Measurements from ENCODE around the gene RALA.
A peak's percentile ranks its signal among the peaks of the same experiment; 100 is the strongest.
"Not testable (repeated sequence)": the region's sequence is repeated elsewhere in the genome, so short reads cannot be mapped to it uniquely, and the experiment has no call there.

Gene RALA

DNA sequence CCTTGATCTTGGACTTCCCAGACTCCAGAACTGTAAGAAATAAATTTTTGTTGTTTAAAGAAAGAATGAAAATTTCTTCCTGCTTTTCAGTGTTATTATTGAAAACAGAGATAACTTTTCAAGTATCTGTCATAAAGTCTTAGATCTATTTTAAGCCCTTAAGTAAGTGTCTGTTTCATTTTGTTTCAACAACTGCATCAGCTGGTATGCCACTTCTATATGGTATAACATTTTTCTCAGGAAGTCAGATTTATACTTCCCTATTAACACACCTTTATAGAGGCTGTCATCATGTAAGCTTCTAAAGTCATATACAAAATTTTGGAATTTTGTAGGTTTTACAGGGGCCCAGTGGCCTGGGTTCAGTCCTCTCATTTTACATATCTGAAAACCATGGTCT, 24.4 kb downstream of the RALA start:
- DNase-seq (ENCODE audit: low spot score) = no peak

DNA sequence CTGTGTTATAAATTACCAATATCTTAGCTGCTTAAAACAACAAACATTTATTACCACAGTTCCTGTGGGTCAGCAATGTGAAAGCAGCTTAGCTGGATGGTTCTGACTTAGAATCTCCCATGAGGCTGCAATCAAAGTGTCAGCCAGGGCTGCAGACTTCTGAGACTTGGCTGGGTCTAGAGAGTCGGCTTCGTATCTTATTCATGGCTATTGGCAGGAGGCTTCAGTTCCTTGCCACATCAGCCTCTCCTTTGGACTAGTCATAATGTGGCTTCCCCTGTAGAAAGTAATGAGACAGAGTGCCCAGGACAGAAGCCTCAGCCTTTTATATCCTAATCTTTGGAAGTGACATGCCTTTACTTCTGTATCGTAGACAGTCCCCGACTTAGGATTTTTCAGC, 27.3 kb downstream of the RALA start:
- DNase-seq (ENCODE audit: low spot score) = no peak

DNA sequence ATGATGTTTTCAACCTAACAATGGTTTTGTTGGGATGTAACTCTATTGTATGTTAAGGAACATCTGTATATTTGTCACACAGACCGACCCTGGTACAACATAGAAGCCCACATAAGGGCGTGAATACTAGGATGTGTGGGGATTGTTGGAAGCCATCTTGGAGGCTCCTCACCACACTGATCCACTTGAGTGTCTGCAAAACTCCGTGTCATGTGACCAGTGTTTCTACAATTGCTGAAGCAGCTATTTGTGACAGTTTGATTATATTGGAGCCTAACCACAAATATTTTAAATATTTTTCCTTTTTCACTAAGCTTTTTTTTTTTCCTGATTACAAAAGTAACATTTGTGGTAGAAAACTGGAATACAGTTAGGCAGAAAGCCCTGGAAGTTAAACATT, 27.9 kb downstream of the RALA start:
- no peak for DNase-seq (ENCODE audit: low spot score)

DNA sequence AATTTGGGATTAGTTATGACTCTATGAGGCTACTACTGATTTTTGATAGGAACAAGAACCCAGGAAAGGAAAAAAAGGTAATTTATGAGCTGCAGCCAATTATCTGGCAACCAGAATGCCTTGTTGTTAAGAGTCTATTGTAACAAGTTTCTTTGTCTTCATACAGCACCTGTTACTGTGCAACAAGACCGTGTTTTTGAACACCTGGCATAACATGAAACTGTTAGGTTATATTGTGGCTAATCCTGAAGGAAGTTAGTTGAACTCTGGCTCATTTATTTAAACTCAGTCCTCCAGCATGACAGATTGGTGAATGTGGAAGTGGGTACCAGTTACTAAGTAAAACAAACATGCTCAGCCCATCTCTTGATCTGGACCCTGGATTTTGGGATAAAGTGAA, 33.0 kb downstream of the RALA start:
- no peak for DNase-seq (ENCODE audit: low spot score)

DNA sequence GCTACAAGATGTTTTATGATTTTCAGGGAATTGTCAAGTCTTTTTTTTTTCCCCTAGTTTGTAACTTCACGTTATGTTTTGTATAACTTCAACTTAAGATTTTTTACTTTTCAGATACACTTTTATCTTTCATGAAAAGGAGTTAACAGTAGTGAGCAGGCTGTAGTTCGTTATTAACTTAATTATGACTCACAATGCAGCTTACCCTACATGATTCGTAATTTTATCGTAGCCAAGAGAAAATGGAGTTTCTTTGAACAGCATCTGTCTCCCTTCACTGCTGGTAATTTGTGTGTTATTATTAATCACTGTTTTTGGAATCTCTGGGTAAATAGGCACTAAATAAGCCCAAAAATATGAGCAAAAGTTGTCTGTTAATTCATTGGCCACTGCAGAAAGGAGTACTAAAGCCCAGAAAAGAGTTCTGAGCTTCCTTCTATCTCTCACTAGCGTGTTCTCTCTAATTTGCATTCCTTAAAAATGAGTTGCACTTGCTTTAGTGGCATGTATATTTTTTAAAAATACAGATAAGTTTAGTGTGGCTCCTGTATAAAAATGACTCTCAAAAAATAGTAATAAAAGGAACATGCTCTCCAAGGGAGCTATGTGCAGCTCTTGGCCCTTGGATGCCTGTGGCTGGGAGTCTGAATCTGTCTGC, 36.1 kb downstream of the RALA start:
- no peak for DNase-seq (ENCODE audit: low spot score)

DNA sequence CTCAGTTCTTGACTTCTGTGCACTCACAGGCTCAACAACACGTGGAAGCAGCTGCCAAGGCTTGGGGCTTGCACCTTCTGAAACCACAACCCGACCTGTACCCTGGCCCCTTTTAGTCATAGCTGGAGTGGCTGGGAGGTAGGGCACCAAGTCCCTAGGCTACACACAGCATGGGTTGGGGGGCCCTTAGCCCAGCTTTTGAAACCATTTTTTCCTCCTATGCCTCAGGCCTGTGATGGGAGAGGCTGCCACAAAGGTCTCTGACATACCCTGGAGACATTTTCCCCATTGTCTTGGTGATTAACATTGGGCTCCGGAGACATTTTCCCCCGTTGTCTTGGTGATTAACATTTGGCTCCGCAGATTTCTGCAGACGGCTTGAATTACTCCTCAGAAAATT, 38.6 kb downstream of the RALA start:
- no peak for DNase-seq (ENCODE audit: low spot score)

DNA sequence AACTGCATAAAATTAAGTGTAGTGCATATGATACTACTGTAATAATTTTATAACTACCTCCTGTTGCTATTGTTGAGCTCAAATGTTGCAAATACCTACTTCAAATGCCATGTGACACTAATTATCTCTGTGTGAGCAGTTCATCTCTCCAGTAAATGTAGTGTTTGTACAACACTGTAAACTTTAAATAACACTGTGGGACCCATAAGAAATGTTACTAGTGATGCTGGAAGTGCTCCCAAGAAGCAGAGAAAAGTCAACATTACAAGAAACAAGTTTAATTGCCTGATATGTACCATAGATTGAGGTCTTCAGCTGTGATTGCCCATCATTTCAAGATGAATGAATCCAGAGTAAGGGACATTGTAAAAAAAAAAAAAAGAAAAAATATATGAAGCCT, 39.9 kb downstream of the RALA start:
- DNase-seq (ENCODE audit: low spot score) = no peak

DNA sequence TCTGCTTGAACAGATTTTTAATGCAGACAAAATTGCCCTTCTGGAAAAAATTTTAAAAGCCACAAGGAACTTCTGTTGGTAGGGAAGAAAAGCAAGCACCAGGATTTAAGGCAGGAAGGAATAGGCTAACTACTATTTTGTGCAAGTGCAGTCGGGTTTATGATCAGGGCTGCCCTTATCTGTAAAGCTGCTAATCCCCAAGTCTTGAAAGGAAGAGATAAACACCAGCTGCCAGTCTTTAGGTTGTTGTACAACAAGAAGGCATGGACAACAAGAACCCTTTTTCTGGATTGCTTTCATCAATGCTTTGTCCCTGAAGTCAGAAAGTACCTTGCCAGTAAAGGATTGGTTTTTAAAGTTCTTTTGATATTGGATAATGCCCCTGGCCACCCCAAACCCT, 40.7 kb downstream of the RALA start:
- DNase-seq (ENCODE audit: low spot score) = no peak

DNA sequence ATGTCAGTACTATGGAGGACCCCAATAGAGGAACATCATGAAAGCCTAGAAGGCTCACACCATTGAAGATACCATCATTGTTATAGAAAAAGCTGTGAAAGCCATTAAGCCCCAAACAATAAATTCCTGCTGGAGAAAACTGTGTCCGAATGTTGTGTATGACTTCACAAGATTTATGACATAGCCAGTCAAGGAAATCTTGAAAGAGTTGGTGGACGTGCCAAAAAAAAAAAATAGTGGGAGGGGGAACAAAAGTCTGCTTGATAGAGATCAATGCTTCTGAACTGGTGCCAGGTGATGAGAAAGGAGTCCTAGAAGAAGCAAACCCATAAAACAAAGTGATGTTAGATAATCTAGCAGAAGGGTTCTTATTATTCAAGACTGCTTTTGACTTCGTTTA, 41.2 kb downstream of the RALA start:
- no peak for DNase-seq (ENCODE audit: low spot score)

DNA sequence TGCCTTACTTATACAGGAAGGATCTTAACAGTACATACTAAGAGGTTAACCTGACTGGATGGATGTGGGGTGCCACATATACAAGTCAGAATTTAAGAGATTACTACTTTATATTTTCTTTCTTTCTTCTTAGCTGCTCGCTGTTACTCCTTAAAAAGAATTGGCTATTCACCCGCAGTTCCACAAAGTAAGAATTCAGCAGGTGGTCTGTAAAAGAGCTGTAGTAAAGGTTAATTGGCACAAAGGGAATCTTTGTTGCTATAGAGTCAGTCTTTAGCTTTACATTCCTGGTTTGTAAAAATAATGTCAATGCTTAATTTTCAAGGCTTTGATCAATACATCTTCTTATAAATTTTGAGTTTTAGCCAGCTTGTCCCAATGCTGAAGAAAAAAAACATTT, 43.2 kb downstream of the RALA start:
- DNase-seq (ENCODE audit: low spot score) = peak; percentile 15

DNA sequence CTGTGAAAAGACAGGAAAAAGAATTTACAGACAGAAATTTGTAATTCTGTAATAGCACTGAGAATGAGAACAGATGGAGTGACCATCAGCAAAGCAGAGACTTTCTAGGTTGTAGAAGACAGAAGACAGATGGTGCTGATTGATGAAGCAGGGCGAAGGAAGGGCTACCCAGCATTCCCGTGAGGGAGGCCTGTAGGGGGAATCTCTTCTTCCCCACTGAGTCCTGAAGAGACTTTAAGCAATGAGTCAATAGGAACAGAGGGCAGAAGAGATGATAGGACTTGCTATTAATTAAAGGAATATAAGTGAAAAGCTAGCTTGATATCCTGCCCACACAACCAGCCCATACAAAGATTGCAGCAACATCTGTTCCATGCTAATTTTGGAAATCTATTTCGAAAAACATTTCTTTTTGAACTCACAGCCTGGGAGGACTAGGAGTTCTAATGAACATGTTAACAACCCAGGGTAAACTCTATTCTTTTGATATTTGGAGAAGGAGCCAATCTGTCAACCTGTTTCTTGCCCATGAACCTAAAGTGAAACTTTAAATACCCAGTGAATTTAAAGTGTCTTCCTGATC, 44.1 kb downstream of the RALA start:
- no peak for DNase-seq (ENCODE audit: low spot score)

DNA sequence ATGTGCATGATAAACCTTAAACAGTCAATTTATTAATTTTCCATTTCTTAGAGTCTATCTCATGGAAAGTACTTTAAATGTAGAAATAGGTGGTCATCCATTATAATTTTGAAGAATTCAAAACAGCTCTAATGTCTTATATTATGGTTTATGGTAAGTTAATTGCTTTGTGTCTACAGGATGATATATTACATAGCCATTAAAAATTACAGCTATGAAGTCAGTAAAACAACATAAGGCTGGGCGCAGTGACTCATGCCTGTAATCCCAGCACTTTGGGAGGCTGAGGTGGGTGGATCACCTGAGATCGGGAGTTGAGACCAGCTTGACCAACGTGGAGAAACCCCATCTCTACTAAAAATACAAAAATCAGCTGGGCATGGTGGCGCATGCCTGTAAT, 44.9 kb downstream of the RALA start:
- DNase-seq (ENCODE audit: low spot score) = not testable (repeated sequence)

DNA sequence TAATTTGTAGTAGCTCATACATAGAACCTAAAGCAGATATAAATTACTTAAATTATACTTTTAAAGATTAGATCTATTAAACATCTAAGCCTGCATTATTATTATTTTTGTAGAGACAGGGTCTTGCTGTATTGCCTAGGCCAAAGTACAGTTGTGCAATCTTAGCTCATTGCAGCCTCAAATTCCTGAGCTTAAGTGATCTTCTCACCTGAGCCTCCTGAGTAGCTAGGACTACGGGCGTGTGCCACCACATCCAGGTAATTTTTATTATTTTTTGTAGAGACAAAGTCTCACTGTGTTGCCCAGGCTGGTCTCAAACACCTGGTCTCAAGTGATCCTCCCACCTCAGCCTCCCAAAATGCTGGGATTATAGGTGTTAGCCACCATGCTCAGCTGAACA, 46.7 kb downstream of the RALA start:
- DNase-seq (ENCODE audit: low spot score) = no peak

DNA sequence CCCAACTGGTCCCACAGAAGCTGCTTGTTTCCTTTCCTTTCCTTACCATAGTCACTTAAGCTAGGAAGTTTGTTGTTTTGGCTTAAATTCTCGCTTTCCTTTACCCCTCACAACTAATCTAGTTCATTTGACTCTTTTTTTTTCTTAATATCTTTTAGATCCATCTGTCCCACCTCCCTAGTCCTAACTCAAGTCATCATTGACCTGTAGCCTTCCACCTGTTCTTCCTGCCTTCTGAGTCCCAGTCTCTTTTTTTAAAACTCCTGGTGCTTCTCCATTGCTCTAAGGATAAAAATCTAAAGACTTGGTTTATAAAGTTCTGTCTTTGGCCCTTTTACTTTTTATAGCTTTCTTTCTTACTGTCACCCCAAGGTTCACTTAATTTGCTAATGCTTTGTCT, 47.6 kb downstream of the RALA start:
- DNase-seq (ENCODE audit: low spot score) = no peak

DNA sequence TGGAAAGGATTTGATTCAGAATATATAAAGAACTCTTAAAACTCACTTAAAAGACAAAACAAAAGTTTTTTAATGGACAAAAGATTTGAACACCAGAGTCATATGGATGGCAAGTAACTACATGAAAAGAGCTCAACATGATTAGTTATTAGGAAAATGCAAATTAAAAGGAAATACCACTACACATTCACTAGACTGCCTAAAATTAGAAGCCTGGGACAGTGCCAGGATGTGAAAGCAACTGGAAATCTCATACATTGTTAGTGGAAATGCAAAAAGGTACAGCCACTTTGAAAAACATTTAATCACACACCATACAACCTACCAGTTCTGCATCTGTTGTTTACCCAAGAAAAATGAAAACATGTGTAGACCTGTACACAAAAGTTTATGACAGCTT, 48.8 kb downstream of the RALA start:
- DNase-seq (ENCODE audit: low spot score) = no peak

DNA sequence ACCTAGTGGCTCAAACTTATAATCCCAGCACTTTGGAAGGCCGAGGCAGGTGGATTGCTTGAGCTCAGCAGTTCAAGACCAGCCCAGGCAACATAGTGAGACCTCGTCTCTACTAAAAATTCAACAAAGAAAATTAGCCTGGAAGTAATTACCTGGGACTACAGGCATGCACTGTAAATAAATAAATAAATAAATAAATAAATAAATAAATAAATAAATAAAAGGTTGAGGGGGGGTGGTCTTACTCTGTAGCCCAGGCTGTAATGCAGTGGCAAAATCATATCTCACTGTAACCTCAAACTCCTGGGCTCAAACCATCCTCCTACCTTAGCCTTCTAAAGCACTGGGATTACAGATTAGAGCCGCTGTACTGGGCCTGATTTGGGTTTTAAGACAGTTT, 50.5 kb downstream of the RALA start:
- DNase-seq (ENCODE audit: low spot score) = no peak

DNA sequence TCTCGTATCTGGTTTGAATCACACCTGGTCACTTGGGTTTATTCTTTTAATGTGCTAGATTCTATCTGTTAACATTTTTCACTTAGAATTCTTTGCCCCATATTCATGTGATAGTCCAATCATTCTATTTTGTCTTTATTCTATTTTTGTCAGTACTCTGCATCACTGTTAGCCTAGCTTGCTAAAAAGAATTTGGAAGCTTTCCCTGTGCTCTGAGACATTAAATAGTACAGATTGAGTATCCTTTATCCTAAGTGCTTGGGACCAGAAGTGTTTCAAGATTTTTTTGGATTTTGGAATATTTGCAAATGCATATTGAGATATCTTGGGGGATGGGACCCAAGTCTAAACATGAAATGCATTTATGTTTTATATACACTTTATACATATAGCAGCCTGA, 51.0 kb downstream of the RALA start:
- no peak for DNase-seq (ENCODE audit: low spot score)

DNA sequence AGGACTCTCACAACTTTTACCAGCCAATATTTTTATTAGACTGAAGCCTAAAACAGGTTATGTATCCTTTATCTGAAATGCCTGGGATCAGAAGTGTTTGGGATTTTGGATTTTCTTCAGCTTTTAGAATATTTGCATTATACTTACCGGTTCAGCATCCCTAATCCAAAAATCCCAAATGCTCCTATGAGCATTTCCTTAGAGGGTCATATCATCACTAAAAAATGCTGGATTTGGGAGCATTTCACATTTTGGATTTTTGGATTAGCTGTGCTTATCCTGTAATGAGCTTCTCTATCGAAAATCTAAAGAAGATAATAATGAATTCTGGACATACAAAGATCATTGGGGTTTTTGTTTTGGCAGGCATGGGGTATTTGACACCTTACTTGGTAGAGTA, 53.0 kb downstream of the RALA start:
- no peak for DNase-seq (ENCODE audit: low spot score)

DNA sequence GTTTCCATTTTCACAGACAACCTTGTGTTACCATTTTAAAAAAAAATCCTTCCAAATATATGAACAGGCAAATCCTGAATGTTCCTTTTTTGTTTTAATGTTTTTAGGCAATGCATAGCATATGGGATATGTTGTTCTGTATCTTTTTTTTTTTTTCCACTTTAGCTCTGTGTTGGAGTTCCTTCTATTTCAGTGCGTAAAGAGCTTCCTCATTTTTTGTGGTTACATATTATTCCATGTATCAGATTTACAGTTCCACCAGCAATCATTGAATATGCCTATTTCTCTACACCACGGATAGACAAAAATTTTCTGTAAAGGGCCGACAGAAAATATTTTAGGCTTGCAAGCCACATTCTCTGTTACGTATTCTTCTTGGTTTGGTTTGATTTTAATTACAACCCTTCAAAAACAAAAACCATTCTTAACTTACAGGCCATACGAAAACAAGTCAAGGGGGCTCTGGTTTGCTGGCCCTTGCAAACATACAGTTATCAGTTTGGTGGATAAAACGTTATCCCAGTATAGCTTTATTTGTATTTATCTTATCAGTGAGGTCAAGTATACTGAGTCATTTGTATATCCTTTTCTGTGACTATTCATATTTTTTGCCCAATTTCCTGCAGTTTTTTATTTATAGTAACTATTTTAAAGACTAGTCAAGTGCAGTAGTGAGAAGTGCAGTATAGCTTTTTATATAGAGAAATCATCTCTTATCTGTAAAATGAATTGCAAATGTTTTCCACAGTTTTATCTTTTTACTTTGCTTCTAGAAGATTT, 55.7 kb downstream of the RALA start:
- no peak for DNase-seq (ENCODE audit: low spot score)

DNA sequence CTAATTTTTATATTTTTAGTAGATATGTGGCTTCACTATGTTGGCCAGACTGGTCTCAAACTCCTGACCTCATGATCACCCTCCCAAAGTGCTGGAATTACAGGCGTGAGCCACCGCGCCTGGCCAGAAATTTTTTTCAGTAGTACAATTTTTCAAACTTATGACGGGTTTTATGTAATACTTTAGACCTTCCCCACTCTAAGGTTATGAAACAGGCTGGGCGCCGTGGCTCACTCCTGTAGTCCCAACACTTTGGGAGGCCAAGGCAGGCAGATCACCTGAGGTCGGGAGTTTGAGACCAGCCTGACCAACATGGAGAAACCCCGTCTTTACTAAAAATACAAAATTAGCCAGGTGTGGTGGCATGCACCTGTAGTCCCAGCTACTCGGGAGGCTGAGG, 56.5 kb downstream of the RALA start:
- not testable (repeated sequence) for DNase-seq (ENCODE audit: low spot score)

DNA sequence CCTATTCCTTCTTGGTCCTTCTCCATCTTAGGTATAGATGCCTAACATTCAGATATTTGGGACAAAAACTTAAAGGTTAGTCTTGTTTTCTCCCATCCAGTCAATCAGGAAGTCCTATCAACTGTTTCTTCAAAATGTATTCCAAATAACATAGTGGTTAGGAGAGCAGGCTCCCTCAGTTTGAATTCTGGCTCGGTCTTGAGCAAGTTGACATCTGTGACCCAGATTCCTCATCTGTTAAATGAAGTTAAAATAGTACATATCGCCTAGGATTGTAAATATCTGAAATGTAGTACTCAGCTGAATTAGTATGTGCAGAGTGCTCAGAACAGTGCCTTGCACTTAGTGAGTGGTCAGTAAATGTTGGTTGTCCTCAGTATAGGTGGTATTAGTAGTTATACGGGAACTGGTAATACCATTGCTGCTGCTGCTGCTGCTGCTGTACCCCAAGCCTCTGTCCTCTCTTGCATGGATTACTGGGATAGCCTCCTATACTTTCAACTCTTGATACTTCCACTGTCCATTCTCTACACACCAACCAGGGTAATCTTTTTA, 58.6 kb downstream of the RALA start:
- DNase-seq (ENCODE audit: low spot score) = no peak

DNA sequence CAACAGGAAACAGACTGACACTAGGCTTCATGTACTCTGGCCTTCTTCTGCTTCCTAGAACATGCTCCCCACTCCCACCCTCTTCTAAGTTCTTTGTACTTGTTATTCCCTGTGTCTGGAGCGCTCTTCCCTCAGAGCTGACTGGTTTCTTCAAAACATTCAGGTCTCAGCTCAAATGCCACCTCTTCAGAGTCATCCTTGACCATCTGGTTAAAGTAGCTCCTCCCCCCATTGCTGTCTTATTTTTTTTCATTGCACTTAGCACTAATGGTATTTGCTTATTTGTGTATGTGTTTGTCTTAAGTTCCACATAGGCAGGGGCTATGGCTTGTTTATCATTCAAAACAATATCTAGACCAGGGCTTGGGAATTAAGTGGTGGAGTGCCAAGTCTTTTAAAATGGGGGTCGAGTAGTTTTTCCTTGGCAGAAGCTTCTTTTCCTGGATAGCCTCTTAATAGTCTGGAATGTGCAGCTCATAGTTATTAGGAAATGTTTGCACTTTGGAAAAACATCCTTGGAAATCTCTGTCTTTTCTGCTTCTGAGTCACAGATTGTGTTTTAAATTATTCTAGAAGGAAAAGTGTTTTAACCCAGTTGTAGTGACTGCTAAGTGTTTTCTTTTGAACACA, 60.0 kb downstream of the RALA start:
- DNase-seq (ENCODE audit: low spot score) = no peak

All from iPS-NIHi11 (cell line).